ENCODE data around the gene MSL3B.

The MSL3B gene

GRCh38 chr2:233817361-233817911 is 50.8 kb downstream of the MSL3B start:
- H3K27me3 ChIP-seq (replicated peaks; ENCODE audit: insufficient read depth, low read depth, low read length, poor library complexity): no peaks in the 10 kb centered on the region
- ChIA-PET CTCF (no interaction called here), POLR2A (ENCODE audit: low non-redundant PET) (no interaction called here)
- TF ChIP-seq EZH2 (IDR thresholded peaks at IDR 0.05; ENCODE audit: borderline replicate concordance, low read depth, low read length, poor library complexity, severe bottlenecking) (no peak), CTCF (conservative IDR thresholded peaks at IDR 0.05; ENCODE audit: low read depth, low read length) (no peak)
- H3K4me1 ChIP-seq (ENCODE audit: insufficient read depth, low read length, poor library complexity, severe bottlenecking): no peaks in the 10 kb centered on the region
- intact Hi-C loops (cut with micrococcal nuclease; ENCODE audit: unreplicated experiment): no loop called here
- BruUV-seq (replicated peaks): no TSS peak
- DNase-seq (ENCODE audit: low spot score): no peak
- no peak overlapping the region for H3K4me3 ChIP-seq (ENCODE audit: low read depth, low read length, poor library complexity, severe bottlenecking)
- H3K9me3 ChIP-seq (ENCODE audit: low read depth, low read length, poor library complexity, severe bottlenecking): no peaks in the 10 kb centered on the region
- no peaks in the 10 kb centered on the region for H3K36me3 ChIP-seq (ENCODE audit: insufficient read depth, low read length, poor library complexity, severe bottlenecking)
- H3K27ac ChIP-seq (ENCODE audit: low read depth, low read length, poor library complexity, severe bottlenecking): no peak overlapping the region

- H3K36me3 ChIP-seq (ENCODE audit: insufficient read depth, low read length, poor library complexity, severe bottlenecking): no peaks in the 10 kb centered on the region
- H3K9me3 ChIP-seq (ENCODE audit: low read depth, low read length, poor library complexity, severe bottlenecking): no peaks in the 10 kb centered on the region
- ChIA-PET CTCF (no interaction called here), POLR2A (ENCODE audit: low non-redundant PET) (no interaction called here)
- DNase-seq (ENCODE audit: low spot score): no peak
- no peaks in the 10 kb centered on the region for H3K27me3 ChIP-seq (replicated peaks; ENCODE audit: insufficient read depth, low read depth, low read length, poor library complexity)
- H3K4me1 ChIP-seq (ENCODE audit: insufficient read depth, low read length, poor library complexity, severe bottlenecking): no peaks in the 10 kb centered on the region
- intact Hi-C loops (cut with micrococcal nuclease; ENCODE audit: unreplicated experiment): no loop called here
- H3K4me3 ChIP-seq (ENCODE audit: low read depth, low read length, poor library complexity, severe bottlenecking): no peak overlapping the region
- no peak for TF ChIP-seq CTCF (conservative IDR thresholded peaks at IDR 0.05; ENCODE audit: low read depth, low read length)
- BruUV-seq (replicated peaks): no TSS peak
- no peak overlapping the region for H3K27ac ChIP-seq (ENCODE audit: low read depth, low read length, poor library complexity, severe bottlenecking)
These were observed 51.4 kb downstream of the MSL3B start for GRCh38 chr2:233816771-233817170.

GRCh38 chr2:233816334-233816733 is 51.9 kb downstream of the MSL3B start:
- TF ChIP-seq EZH2 (IDR thresholded peaks at IDR 0.05; ENCODE audit: borderline replicate concordance, low read depth, low read length, poor library complexity, severe bottlenecking): no peak
- TF ChIP-seq CTCF (conservative IDR thresholded peaks at IDR 0.05; ENCODE audit: low read depth, low read length): no peak
- BruUV-seq (replicated peaks): no TSS peak
- ChIA-PET POLR2A (ENCODE audit: low non-redundant PET) (no interaction called here), CTCF (no interaction called here)
- no peaks in the 10 kb centered on the region for H3K9me3 ChIP-seq (ENCODE audit: low read depth, low read length, poor library complexity, severe bottlenecking)
- no peaks in the 10 kb centered on the region for H3K27me3 ChIP-seq (replicated peaks; ENCODE audit: insufficient read depth, low read depth, low read length, poor library complexity)
- H3K4me1 ChIP-seq (ENCODE audit: insufficient read depth, low read length, poor library complexity, severe bottlenecking): no peaks in the 10 kb centered on the region
- no peak overlapping the region for H3K27ac ChIP-seq (ENCODE audit: low read depth, low read length, poor library complexity, severe bottlenecking)
- no peak overlapping the region for H3K4me3 ChIP-seq (ENCODE audit: low read depth, low read length, poor library complexity, severe bottlenecking)
- no peak for DNase-seq (ENCODE audit: low spot score)
- H3K36me3 ChIP-seq (ENCODE audit: insufficient read depth, low read length, poor library complexity, severe bottlenecking): no peaks in the 10 kb centered on the region
- intact Hi-C loops (cut with micrococcal nuclease; ENCODE audit: unreplicated experiment): no loop called here
